GM19193 (cell line): Measurements from ENCODE around the gene TSKU.

Source experiments
- POLR2A ChIP-seq: IDR thresholded peaks from 4 replicates; pipeline ENCODE4 v1.6.1; 2011; ENCODE audit not compliant: insufficient read depth, insufficient read length; ENCODE audit errors: extremely low read depth

The TSKU gene

GRCh38 chr11:76787271-76787670, 4.1 kb downstream of the TSKU start:
- no peak for TF ChIP-seq POLR2A

GRCh38 chr11:76787911-76788596, 4.9 kb downstream of the TSKU start:
- TF ChIP-seq POLR2A, result no peak

- no peak for TF ChIP-seq POLR2A
These were observed 5.7 kb downstream of the TSKU start for GRCh38 chr11:76788661-76789442.

GRCh38 chr11:76789443-76789719, 6.2 kb downstream of the TSKU start:
- no peak for TF ChIP-seq POLR2A

GRCh38 chr11:76790251-76790650, 7.1 kb downstream of the TSKU start:
- no peak for TF ChIP-seq POLR2A

- no peak for TF ChIP-seq POLR2A
These were observed 8.7 kb downstream of the TSKU start for GRCh38 chr11:76791861-76792260.

- no peak for TF ChIP-seq POLR2A
These were observed 9.5 kb downstream of the TSKU start for GRCh38 chr11:76792505-76793264.

- TF ChIP-seq POLR2A, result no peak
These were observed 10.5 kb downstream of the TSKU start for GRCh38 chr11:76793391-76794291.

- no peak for TF ChIP-seq POLR2A
These were observed 11.5 kb downstream of the TSKU start for GRCh38 chr11:76794371-76795289.

GRCh38 chr11:76795290-76795935, 12.3 kb downstream of the TSKU start:
- TF ChIP-seq POLR2A, result no peak

- TF ChIP-seq POLR2A, result no peak
These were observed 12.8 kb downstream of the TSKU start for GRCh38 chr11:76795936-76796441.

GRCh38 chr11:76796511-76797198, 13.5 kb downstream of the TSKU start:
- TF ChIP-seq POLR2A, result no peak
